ENCODE measurements around the gene ARAP3. TPM values are rescaled to one million over a fixed set of nuclear protein-coding genes. Genes with fewer than 3 reads are reported as not detected.

Gene ARAP3
- polyA plus RNA-seq, 4 donors = 19.8 to 24.4 (median 20.9) TPM

DNA sequence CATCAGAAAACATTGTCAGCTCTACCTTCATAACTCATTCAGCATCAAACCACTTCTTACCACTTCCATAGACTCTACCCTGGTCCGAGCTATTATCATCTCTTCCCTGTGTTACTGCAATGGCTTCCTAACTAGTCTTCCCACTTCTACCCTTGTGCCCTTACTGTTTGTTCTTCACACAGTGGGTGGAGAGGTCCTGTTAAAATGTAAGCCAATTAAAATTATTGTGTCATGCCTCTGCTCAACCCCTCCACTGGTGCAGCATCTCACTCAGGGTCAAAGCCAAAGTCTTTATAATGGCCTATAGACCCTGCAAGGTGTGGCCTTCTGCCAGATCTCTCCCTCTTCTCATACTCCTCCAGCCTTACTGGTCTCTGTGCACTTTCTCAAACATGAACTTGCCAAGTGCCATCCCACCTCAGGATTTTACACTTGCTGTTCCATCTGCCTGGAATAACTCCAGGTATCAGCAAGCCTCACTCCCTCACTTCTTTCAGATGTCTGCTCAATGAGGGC lies 22.8 kb upstream of the ARAP3 start:
- no peak for DNase-seq (ENCODE audit: low read depth in 4 of 4, low spot score in 3 of 4)

DNA sequence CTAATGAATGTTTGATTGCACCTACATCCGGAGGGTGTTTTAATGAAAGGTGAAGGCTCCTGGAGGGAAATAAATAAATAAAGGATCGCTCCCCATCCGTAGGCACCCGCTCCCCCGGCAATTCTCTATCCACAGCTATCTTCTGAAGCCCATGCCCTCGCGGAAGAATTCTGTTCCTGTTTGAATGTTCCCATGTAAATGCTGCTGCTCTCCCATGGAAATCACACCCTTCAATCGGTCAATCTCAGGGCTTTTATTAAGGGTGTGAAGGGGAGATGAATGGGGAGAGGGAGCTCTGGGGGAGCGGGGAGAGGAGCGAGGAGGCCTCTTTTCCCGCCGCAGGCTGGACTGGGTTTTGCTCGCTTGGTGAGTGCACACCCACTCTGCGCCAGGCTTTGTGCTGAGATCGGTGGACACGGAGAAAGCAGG lies 21.1 kb upstream of the ARAP3 start:
- DNase-seq (ENCODE audit: low read depth in 4 of 4, low spot score in 3 of 4) = no peak

DNA sequence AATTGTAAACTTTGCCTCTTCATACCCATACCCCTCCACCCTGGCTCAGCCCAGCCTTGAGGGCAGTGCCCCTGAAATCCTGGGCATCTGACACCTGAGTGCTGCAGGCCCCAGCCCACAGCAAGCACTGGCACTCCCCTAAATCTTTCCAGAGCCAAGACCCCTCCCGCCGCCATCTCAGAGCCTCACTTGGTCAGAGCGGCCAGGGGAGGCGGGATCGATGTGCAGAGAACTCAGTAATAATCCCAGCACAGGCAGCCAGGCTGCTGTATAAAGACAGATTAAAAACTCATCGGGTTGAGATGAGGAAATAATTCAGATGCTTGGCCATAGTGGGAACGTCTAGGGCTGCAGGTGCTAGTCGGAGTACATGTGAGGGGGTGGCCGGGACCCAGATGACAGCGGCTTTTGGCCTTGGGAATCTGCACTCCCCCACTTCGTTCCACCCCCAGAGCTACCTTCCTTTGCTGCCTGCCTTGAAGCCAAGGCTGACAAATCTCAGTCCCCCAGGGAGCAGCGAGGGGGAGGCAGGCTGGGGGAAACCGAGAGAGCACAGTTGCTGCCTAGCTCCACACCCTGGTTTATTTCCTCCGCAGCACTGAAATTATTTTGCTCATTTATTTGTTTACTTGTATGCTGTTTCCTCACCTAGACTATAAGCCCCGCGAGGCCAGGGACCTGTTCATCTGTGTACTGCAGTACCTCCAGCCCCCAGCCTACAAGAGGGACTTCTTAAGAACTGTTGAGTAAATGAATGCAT lies 19.5 kb upstream of the ARAP3 start:
- no peak for DNase-seq (ENCODE audit: low read depth in 4 of 4, low spot score in 3 of 4)

DNA sequence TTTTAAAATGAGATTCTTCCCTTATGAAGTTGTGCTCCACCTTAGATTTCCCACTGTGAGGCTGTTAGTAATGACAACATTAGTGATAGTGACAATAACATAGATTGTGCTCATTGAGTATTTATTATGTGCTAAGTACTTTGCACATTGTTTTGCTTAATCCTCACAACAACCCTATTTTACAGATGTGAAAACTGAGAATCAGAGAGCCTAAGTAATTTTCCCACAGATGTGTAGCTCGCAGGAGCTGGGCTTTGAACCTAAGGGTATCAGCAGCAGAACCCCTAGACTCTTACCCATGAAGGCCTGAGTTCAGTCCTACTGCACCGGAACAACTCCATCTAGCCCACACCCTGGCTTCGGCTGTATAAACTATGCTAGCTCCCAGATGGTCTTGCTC lies 15.6 kb upstream of the ARAP3 start:
- DNase-seq (ENCODE audit: low read depth in 4 of 4, low spot score in 3 of 4) = no peak

DNA sequence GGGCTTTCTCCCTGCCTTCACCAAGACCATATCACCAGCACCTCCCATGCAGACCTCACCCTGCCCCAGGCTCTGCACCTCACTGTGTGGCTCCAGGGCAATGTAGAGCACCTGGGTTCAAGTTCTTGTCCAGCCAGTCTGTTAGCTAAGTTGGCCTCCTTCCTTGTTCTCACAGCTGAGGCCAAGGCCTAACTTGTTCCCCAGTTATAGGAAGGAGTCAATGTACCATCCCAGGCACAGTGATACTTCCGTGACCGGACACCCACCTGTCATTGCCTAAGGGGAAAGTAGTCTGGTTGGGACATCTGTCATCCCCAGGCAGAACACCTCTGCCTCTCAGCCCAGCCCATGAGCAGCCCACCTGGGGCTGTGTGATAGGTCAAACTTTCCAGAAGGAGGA lies 14.4 kb upstream of the ARAP3 start:
- no peak for DNase-seq (ENCODE audit: low read depth in 4 of 4, low spot score in 3 of 4)

DNA sequence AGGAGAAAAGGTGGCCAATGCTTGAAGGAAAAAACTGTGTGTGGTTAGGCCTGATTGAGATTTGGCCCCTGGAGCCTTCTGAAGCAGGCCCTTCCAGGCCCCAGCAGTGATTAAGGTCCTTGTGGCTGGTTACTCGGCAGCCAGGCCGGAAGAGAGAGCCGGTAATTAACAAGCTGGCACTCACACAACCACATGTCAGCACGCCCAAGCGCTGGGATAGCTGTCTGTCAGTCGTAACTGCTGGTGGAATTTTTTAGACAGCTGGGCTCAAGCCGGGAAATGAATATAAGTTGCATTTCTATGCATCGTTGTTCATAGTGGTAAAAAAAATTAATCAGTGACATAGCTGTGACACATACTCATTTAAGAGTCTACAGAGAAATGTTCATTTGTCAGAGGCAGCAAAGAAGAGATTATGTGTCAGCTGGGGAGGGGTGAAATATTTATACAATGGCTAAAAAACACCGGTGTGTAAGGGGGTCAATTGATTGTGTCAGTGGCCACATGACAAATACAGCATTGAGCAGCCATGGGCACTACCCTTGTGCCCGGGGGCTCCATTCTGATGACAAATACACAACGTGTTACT lies 13.7 kb upstream of the ARAP3 start:
- no peak for DNase-seq (ENCODE audit: low read depth in 4 of 4, low spot score in 3 of 4)

DNA sequence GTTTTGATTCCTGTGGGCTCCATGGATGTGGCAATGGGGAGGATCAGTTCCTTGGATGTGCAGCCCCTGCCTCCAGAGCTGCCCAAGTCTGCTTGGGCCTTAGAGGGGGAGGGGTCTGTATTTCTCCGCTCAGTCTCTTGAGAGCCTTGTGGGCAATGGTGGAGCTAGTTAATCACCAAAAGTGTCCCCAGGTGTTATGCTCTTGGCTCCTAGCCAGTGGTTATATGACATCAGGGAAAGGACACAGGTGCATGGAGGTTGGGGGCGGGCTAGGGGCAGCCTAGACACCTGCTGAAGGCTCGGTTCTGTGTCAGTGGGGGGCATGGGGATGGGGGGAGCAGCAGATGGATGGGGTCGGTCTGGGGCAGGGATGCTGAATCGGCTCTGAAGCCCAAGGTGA lies 12.4 kb upstream of the ARAP3 start:
- DNase-seq (ENCODE audit: low read depth in 4 of 4, low spot score in 3 of 4) = no peak

DNA sequence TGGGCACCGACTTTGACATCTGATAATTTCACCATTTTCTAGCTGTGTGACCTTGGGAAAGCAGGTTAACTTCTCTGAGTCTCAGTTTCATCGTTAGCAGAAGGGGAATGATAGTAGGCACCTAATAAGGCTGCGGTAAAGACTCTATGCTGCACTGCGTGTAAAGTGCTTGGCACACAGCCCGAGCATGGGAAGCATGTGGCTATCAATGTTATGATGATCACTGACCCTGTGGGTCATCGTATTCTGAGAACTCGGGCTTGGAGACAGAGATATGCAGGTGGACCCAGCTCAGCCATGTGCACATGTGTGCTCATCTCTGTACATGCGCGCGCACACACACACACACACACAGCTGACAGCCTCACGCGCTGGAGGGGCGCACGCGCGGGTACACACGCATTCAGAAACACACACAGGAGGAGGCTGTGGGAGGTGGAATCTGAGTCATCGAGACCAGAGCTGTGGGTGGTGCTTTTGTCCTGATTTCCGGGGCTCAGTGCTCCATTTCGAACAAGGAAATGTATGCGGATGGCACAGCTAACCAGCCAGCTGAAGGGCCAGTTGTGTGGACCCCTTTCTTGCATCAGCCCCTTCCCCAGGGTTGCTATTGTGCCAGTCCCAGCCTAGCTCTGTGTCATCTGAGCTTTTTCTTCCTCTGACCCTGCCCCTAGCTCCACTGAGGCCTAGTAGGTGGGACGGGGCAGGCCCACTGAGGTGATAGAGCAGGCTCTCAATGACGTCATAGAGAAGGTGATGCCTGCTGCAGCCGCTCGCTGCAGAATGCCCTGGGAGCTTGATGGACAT lies 11.1 kb upstream of the ARAP3 start:
- DNase-seq (ENCODE audit: low read depth in 4 of 4, low spot score in 3 of 4) = no peak

DNA sequence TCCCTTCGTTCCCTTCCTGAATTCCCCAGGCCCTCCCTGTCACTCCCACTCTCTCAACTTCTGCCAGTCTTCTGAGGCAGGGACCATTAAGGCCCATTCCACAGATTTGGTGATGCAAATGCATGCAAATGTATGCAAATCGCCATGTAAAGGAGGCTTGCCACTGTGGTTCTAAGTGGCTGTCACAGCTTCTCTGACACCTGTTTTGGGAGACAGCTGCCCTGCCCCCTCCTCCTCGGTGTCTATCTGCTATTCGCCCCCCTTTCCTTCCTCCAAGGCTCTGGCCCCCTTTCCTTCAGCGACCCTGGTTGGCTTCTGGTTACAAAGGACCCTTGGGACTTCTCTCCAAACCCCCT lies 10.5 kb upstream of the ARAP3 start:
- no peak for DNase-seq (ENCODE audit: low read depth in 4 of 4, low spot score in 3 of 4)

DNA sequence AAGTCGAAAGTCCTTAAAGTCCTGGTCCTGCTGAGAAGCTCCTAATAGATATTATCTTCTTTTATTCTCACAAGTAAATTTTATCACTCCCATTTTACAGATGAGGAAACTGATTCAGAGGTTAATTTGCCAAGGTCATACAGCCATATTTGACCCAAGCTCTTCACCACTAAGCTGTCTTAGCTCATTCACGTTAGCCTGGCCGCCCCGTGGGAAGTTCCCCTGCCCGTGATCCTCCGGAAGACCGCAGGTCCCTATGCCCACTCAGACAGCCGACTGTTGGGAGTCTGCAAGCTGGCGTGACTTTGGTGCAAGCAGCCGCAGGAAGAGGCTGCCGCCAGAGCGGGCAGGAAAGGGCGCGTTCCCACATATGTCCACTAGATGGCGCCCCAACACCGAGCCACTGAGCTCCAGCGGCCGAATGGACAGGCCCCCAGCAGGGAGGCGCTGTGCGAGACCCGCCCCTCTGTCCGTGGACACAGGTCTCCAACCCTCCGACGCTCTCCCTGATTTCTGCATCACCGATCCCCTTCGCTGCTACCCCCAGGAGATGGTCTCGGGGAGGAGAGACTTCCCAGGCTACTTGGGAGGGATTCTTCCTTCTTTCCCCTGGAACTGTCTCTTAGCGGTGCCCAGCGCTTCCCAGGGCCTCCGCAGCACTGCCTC lies 10.0 kb upstream of the ARAP3 start:
- DNase-seq (ENCODE audit: low read depth in 4 of 4, low spot score in 3 of 4) = peak in 1 of 4 donors; percentile 80

DNA sequence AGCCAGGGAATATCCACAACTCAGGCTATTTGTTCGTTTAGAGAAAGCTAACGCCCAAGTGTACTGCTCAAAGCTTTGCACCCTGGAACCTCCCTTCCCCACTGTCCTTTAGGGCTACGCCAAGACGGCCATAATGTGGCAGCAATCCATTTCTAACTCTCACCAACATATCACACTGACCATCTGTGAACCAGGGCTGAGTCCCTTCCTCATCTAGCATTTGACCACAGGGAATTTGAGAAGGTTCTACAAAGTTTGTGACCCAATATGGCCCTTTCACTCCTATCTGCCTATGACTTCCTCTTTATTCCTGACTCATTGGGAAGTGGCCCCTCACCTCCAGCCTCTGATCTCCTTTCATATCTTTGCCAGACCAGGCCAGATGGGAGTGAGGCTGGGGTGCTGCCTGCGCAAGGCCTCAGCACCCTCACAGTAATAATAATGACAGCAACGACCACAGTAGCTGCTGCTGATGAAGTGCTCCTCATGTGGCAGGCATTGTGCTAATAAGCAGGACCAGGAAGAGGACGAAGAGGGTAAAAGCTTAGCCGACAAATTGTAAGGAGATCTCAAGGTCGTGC lies 9.3 kb upstream of the ARAP3 start:
- no peak for DNase-seq (ENCODE audit: low read depth in 4 of 4, low spot score in 3 of 4)

DNA sequence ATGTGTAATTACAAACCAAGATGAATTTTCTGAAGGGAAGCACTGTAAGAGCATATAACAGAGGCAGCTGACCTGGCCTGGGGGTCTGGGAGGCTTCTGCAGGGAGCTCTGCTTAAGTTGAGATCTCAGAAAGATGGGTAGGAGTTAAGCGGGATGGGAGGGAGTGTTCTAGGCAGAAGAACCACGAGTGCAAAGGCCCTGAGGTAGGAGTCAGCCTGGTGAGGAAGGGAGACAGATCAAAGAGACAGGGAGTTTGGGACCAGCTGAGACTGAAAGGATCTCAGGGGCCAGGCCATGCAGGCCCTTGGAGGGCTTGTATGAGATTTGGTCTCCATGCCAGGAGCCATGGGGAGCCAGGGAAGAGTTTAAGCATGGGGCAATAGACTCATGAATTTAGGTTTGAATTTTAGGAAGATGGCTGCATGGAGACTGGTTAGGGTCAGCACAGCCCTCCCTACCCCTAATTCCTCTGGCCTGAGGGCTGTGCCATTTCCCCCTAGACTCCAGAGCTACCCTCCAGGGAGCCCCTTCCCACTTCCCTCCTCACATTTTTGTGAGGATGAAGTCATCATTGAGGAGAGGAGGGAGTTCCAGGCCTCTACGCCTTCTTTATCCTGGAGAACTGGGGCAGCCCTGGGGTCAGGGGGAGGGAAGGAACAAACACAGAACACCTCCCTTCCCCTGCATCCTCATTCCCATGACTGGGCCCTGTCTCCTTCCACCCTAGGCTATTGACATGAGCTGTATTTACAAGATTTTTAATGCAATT lies 4.8 kb upstream of the ARAP3 start:
- no peak for DNase-seq (ENCODE audit: low read depth in 4 of 4, low spot score in 3 of 4)

DNA sequence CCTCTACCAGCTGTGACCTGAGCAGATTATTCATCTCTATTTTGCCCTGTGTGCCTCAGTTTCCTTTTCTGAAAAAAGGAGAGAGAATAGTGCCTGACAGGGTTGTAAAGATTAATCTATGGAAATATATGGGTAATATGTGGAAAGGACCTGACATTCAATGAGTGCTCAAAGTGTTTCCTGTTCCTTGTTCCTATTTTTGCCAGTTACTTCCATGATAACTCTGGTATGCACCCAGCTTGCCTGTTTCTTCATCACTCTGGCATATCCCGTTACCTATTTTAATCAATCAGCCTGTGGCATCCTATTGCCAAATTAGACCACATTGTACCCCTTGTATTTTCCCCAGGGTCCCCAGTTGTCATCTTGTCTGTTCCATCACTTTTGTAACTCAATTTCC lies 3.6 kb upstream of the ARAP3 start:
- no peak for DNase-seq (ENCODE audit: low read depth in 4 of 4, low spot score in 3 of 4)

DNA sequence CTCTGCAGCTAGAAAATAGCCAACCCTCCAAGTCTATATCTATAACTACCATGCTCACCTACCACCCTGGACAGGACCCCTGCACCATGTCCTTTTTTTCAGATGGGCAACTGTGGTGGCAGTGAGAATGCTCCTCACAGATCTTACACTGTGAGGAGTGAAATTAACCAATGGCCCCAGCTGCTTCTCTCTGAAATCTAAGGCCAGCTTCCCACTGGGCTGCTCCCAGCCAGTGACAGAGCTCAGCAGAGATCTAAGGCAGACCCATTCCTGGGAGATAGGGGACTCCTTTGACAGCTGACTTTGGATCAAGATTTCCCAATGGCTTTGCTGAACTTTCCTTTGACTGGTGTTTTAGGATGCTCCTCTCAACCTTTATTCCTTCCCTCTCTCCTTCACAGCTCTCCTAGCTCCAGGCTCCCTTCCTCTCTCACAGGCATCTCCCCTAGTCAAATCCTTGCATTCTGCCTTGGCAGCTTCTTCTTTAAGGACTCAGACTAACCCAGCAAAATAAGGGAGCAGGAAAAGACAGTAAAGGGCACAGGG lies 1.6 kb upstream of the ARAP3 start:
- no peak for DNase-seq (ENCODE audit: low read depth in 4 of 4, low spot score in 3 of 4)

DNA sequence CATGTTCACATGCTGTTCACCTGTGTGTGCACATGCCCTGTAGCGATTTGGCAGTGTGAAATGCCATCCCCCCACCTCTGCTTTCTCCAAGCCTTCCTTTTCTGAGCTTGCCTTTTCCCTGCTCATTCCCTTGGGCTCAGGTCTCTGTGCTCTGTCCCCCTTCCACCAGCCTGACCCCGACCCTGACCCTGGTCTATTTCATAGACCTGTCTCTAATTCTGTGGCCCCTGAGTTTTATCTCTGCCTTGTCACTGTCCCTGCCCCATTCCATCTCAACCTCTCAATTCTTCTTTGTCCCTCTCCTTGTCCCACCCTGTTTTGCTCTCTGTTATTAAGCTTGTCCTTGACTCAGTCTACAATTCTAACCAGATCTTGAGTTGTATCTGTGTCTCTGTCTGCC lies 735 bp downstream of the ARAP3 start:
- no peak for DNase-seq (ENCODE audit: low read depth in 4 of 4, low spot score in 3 of 4)

DNA sequence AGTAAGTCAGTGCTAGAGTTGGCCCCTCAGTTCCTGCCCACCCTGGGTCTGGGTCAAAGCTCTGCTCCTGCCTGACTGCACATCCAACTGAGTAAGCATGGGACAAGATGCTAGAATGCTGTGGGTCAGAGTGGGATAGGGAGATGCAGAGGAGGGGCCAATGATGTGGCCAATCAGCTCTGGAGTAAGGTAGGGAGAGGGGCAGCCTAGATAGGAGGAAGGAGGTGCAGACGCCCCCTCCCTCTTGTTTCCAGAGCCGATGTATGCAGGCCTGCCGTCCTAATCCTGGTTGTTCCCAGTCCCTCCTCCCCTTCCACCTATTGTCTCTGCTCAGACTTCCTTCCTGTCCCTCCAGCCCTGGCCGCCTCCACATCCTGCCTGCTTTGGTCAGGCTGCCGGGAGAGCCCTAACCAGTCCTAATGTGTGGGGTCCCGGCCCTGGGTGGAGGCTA lies 1.3 kb downstream of the ARAP3 start:
- DNase-seq (ENCODE audit: low read depth in 4 of 4, low spot score in 3 of 4) = no peak

DNA sequence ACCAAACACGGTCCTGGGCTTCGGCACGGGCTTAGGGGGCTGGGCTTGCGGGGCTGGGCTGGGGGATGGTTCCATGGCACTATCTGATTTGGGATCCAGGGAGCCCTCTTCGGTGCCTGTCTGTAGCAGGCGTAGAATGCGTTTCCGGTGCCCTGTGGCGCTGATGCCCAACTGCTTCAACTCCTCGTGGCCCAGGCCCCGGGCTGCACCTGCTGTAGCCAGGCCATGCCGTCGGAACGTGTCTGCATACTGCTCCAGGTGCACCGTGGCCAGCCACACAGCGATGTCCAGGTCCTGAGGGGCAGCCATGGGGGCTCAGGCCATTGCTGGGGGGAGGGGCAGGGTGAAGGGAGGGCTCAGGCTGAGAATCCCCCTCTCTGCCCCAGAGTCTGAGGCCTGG lies 1.9 kb downstream of the ARAP3 start:
- no peak for DNase-seq (ENCODE audit: low read depth in 4 of 4, low spot score in 3 of 4)

DNA sequence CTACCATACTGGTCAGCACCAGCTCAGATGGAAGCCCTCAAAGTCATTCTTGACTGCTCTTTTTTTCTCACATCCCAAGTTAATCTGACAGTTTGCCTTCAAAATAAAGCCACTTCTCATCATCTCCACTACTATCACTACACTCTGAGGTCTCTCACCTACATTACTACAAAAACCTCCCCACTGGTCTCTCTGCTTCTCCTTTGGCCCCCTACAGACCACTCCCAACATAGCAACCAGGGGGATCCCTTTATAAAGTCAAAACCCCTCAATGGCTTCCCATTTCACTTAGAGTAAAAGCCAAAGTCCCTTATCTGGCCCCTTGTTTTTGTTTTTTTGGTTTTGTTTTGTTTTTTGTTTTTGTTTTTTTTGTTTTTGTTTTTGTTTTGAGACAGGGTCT lies 4.6 kb downstream of the ARAP3 start:
- DNase-seq (ENCODE audit: low read depth in 4 of 4, low spot score in 3 of 4) = no peak

DNA sequence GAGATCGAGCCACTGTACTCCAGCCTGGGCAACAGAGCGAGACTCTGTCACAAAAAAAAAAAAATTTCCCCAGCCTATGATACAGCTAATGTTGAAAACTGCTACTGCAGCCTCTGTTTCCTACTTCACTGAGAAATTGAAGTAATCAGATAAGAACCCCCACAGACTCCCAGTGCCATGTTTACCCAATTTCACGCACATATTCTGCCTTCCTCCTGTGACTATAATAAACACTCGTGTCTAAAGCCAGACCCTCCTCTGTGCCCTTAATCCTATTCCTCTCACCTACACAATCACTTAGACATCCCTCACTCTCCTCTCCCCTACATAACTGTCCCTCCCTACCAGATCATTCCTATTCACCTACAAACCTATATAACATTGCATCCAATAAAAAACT lies 6.4 kb downstream of the ARAP3 start:
- no peak for DNase-seq (ENCODE audit: low read depth in 4 of 4, low spot score in 3 of 4)

DNA sequence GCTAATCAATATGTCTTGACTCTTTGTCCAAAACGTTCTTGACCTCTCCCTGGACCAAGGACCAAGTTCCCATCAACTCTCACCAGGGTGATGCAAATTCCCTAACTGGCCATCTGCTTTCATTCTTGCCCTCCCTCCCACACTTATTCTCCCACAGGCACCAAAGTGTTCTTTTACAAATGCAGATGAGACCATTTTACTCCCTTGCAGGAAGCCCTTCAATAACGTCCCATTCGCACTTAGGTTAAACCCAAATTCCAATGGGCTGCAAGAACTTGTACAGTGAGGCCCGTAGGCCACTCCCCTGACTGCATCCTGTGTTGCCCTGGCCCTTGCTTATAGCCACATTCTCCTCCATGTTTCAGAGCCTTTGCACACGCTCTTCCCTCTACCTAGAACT lies 7.3 kb downstream of the ARAP3 start:
- DNase-seq (ENCODE audit: low read depth in 4 of 4, low spot score in 3 of 4) = no peak

Data from right renal pelvis (tissue), 4 donors.